K562 (cell line): ENCODE results near the gene MTA2. TPM values are rescaled to one million over a fixed set of nuclear protein-coding genes. Genes with fewer than 3 reads are reported as not detected.

Experiments used
- CREM ChIP-seq: IDR thresholded peaks from 2 replicates; pipeline ENCODE4 v1.6.1; 2014; ENCODE audit warnings: antibody characterized with exemption, low read depth
- ELF2 ChIP-seq: fragments of 250-450 bp; sonication (Bioruptor Pico); IDR thresholded peaks from 2 replicates; pipeline ENCODE4 v1.5.0; 2021; ENCODE audit warnings: mild to moderate bottlenecking
- FOXA3 ChIP-seq, 2 experiments: fragments of 450-650 bp in 1 of 2; sonication (generic) in 1 of 2; formaldehyde crosslinking; IDR thresholded peaks in 1 of 2; conservative IDR thresholded peaks in 1 of 2; 2 replicates each; pipeline versions ENCODE4 v1.4.0 to v1.8.0; 2020 to 2022; ENCODE audit warnings: mild to moderate bottlenecking in 2 of 2, missing genetic modification reagents in 1 of 2
- MCM7 ChIP-seq, 2 experiments: fragments of 450-650 bp; IDR thresholded peaks; 2 replicates each; pipeline ENCODE4 v1.6.1; 2016 to 2018
- NR2C1 ChIP-seq, 2 experiments: fragments of 450-650 bp; IDR thresholded peaks; 2 replicates each; pipeline ENCODE4 v1.6.1; 2017; ENCODE audit warnings: mild to moderate bottlenecking in 2 of 2, antibody characterized with exemption in 1 of 2, inconsistent platforms in 1 of 2, missing compliant biosample characterization in 1 of 2, missing genetic modification characterization in 1 of 2
- NR2C2 ChIP-seq, 2 experiments: fragments of 200-800 bp in 1 of 2; sonication (Bioruptor generic) in 1 of 2; sonication (generic) in 1 of 2; formaldehyde crosslinking in 1 of 2; IDR thresholded peaks; 2 replicates each; pipeline versions ENCODE4 v1.6.1 to v1.8.0; 2016 to 2022; ENCODE audit warnings: mild to moderate bottlenecking in 1 of 2, missing compliant biosample characterization in 1 of 2, missing genetic modification characterization in 1 of 2, missing genetic modification reagents in 1 of 2
- NR2F6 ChIP-seq: fragments of 450-650 bp; formaldehyde crosslinking; IDR thresholded peaks from 2 replicates; pipeline ENCODE4 v1.4.0; 2020; ENCODE audit warnings: mild to moderate bottlenecking
- NRF1 ChIP-seq, 2 experiments: fragments of 450-650 bp; IDR thresholded peaks in 1 of 2; conservative IDR thresholded peaks in 1 of 2; 2 replicates each; pipeline ENCODE4 v1.6.1; 2014; ENCODE audit warnings: mild to moderate bottlenecking in 2 of 2
- PKNOX1 ChIP-seq: fragments of 450-650 bp; IDR thresholded peaks from 2 replicates; pipeline ENCODE4 v1.6.1; 2016
- PTTG1 ChIP-seq: fragments of 450-650 bp; IDR thresholded peaks from 2 replicates; pipeline ENCODE4 v1.6.1; 2016; ENCODE audit warnings: low read depth, mild to moderate bottlenecking, missing genetic modification characterization, missing compliant biosample characterization
- SETDB1 ChIP-seq: IDR thresholded peaks from one replicate; pipeline ENCODE4 v1.6.1; 2012; ENCODE audit warnings: low read length, control low read depth, inconsistent platforms
- STAT5A ChIP-seq: IDR thresholded peaks from 2 replicates; pipeline ENCODE4 v1.6.1; 2012; ENCODE audit warnings: low read length, inconsistent platforms, borderline replicate concordance
- TAF9B ChIP-seq: fragments of 450-650 bp; IDR thresholded peaks from 2 replicates; pipeline ENCODE4 v1.6.1; 2018; ENCODE audit warnings: mild to moderate bottlenecking; ENCODE audit not compliant: partially characterized antibody
- TFAP4 ChIP-seq: sonication (generic); formaldehyde crosslinking; IDR thresholded peaks from 2 replicates; pipeline ENCODE4 v1.8.0; 2022; ENCODE audit warnings: missing genetic modification reagents, mild to moderate bottlenecking, moderate library complexity, borderline replicate concordance
- ZNF224 ChIP-seq: sonication (generic); formaldehyde crosslinking; IDR thresholded peaks from 2 replicates; pipeline ENCODE4 v1.8.0; 2022; ENCODE audit warnings: mild to moderate bottlenecking, missing genetic modification reagents
- ZNF41 ChIP-seq: fragments of 250-450 bp; sonication (Bioruptor Pico); conservative IDR thresholded peaks from 2 replicates; pipeline ENCODE4 v1.4.0; 2020; ENCODE audit warnings: mild to moderate bottlenecking
- ZNF707 ChIP-seq: fragments of 250-450 bp; sonication (Bioruptor Pico); conservative IDR thresholded peaks from 2 replicates; pipeline ENCODE4 v1.8.0; 2022; ENCODE audit warnings: inconsistent platforms, mild to moderate bottlenecking, moderate library complexity
- ZNF785 ChIP-seq: fragments of 250-450 bp; sonication (Bioruptor Pico); IDR thresholded peaks from 2 replicates; pipeline ENCODE4 v1.4.0; 2020; ENCODE audit warnings: mild to moderate bottlenecking
- polyA plus RNA-seq, 8 experiments: library from polyadenylated mRNA; depleted of rRNA in 4 of 8; stranded (reverse) in 5 of 8; unstranded in 3 of 8; fragments of >200 nt; fragmentation: Nextera tagmentation in 2 of 8; fragmentation: Illumina TruSeq in 1 of 8; extraction: Ambion mirVana in 2 of 8; extraction: Trizol in 1 of 8; gene quantifications; 2 replicates each; pipeline versions ENCODE4 v1.2.1 to v1.2.3, GENCODE V29; 2011 to 2014; ENCODE audit warnings: inconsistent platforms in 1 of 8, missing spikeins in 1 of 8
- total RNA-seq, 7 experiments: library from RNA; depleted of rRNA in 6 of 7; stranded (reverse); fragments of >200 nt in 6 of 7; fragmentation: Illumina TruSeq in 2 of 7; extraction: Trizol in 2 of 7; gene quantifications; 2 replicates each; pipeline versions ENCODE4 v1.2.1 to v1.2.3, GENCODE V29; 2011 to 2021; ENCODE audit warnings: low replicate concordance in 1 of 7
- TF ChIP-seq, protein P1 (sequence below): conservative IDR thresholded peaks from 2 replicates; pipeline ENCODE4 v1.6.1; 2011; ENCODE audit warnings: low read depth, mild to moderate bottlenecking, low read length; ENCODE audit not compliant: control insufficient read depth
- TF ChIP-seq, protein P2 (sequence below), 2 experiments: fragments of 450-650 bp in 1 of 2; sonication (generic) in 1 of 2; formaldehyde crosslinking in 1 of 2; IDR thresholded peaks in 1 of 2; conservative IDR thresholded peaks in 1 of 2; 2 replicates each; pipeline versions ENCODE4 v1.6.1 to v1.8.1; 2016 to 2023; ENCODE audit warnings: mild to moderate bottlenecking in 2 of 2, moderate library complexity in 2 of 2, inconsistent platforms in 1 of 2, missing genetic modification reagents in 1 of 2

Gene MTA2
- total and polyA plus RNA-seq, 9 of the 15 experiments (the other 6 are each of a cell fraction or from before 2014, with no cell fraction given): 6.2 to 220 (median 172) TPM

GRCh38 chr11:62645946-62646824 lies 44.5 kb upstream of the MTA2 start, which contains the start of gene GANAB (continued):
- TF ChIP-seq, protein P1, sequence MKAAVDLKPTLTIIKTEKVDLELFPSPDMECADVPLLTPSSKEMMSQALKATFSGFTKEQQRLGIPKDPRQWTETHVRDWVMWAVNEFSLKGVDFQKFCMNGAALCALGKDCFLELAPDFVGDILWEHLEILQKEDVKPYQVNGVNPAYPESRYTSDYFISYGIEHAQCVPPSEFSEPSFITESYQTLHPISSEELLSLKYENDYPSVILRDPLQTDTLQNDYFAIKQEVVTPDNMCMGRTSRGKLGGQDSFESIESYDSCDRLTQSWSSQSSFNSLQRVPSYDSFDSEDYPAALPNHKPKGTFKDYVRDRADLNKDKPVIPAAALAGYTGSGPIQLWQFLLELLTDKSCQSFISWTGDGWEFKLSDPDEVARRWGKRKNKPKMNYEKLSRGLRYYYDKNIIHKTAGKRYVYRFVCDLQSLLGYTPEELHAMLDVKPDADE: peak; percentile 74
- TF ChIP-seq NR2C1 (IDR thresholded peaks at IDR 0.05) (peak; percentile 97), NR2C1 (tag; IDR thresholded peaks at IDR 0.05) (peak; percentile 98), TAF9B (peak; percentile 81), MCM7 (IDR thresholded peaks at IDR 0.05) (no peak), ZNF785 (CRISPR knock-in tag) (no peak), ZNF224 (CRISPR knock-in tag) (no peak), CREM (peak; percentile 93), ELF2 (CRISPR knock-in tag) (0 out of 2 replicates have a peak, but pooled peaks have one; percentile 48), FOXA3 (CRISPR knock-in tag; conservative IDR thresholded peaks at IDR 0.05 in 1 of 2, IDR thresholded peaks at IDR 0.05 in 1 of 2) (no peak; a peak in 1 of 4 replicates), NRF1 (conservative IDR thresholded peaks at IDR 0.05 in 1 of 2, IDR thresholded peaks at IDR 0.05 in 1 of 2) (peak; percentile 82 to 85), ZNF707 (no peak), ZNF41 (CRISPR knock-in tag) (no peak), NR2F6 (CRISPR knock-in tag) (peak; percentile 54; the same call in 1 of the 2 replicates), PTTG1 (tag) (no peak), NR2C2 (CRISPR knock-in tag; IDR thresholded peaks at IDR 0.05) (peak; percentile 97), NR2C2 (tag; IDR thresholded peaks at IDR 0.05) (peak; percentile 99), STAT5A (no peak), SETDB1 (peak; percentile 72), TFAP4 (CRISPR knock-in tag) (peak; percentile 82), PKNOX1 (peak; percentile 86)
- TF ChIP-seq, protein P2, sequence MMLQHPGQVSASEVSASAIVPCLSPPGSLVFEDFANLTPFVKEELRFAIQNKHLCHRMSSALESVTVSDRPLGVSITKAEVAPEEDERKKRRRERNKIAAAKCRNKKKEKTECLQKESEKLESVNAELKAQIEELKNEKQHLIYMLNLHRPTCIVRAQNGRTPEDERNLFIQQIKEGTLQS (IDR thresholded peaks at IDR 0.05): no peak
- TF ChIP-seq, protein P2 (CRISPR knock-in tag; conservative IDR thresholded peaks at IDR 0.05): 0 out of 2 replicates have a peak, but pooled peaks have one; percentile 39
